GM19023 (cell line): ENCODE measurements around the gene ZNF629.

ENCODE experiments used
- ATAC-seq: cut with Tn5 transposase; IDR thresholded peaks from one replicate; pipeline ENCODE4 v1.9.1; 2021; ENCODE audit warnings: mild to moderate bottlenecking, moderate library complexity; ENCODE audit not compliant: unreplicated experiment

ZNF629 gene

DNA sequence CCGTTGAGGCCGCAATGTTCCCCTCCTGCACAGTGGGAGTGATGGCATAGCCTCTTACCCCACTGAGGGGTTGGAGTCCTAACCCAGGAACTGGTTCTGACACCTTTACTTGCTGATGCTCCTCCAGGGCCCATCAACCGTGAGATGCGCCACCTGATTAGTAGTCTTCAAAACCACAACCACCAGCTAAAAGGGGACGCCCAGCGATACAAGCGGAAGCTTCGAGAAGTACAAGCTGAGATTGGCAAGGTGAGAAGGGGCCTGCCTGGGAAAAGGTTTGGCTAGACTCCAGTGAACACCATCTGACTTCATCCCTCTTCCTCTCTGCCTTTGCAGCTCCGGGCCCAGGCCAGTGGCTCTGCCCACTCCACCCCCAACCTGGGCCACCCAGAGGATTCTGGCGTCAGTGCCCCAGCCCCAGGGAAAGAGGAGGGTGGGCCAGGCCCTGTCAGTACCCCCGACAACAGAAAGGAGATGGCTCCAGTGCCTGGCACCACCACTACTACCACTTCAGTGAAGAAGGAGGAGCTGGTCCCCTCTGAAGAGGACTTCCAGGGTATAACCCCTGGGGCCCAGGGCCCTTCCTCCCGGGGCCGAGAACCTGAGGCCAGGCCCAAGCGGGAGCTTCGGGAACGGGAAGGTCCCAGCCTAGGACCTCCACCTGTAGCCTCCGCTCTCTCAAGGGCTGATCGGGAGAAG lies 19.1 kb downstream of the ZNF629 start:
- no peak for ATAC-seq

- ATAC-seq = no peak
Measured at GRCh38 chr16:30766933-30767284, 20.1 kb downstream of the ZNF629 start.

GRCh38 chr16:30766206-30766932 lies 20.6 kb downstream of the ZNF629 start:
- no peak for ATAC-seq

GRCh38 chr16:30764816-30765465 lies 22.1 kb downstream of the ZNF629 start:
- ATAC-seq = no peak

GRCh38 chr16:30764086-30764485 lies 22.9 kb downstream of the ZNF629 start:
- ATAC-seq = no peak

GRCh38 chr16:30762991-30763725 lies 23.8 kb downstream of the ZNF629 start:
- ATAC-seq = no peak

GRCh38 chr16:30761928-30762902 lies 24.8 kb downstream of the ZNF629 start, which contains the start of the genes CFAP119 and RNF40:
Gene CFAP119, minus strand, starts transcription at chr16:30762062. Its CDS starts 314 bp downstream, at chr16:30761748.
Gene RNF40, plus strand, starts transcription at chr16:30762322. Its CDS starts 224 bp downstream, at chr16:30762546.
- peak; percentile 84 for ATAC-seq

DNA sequence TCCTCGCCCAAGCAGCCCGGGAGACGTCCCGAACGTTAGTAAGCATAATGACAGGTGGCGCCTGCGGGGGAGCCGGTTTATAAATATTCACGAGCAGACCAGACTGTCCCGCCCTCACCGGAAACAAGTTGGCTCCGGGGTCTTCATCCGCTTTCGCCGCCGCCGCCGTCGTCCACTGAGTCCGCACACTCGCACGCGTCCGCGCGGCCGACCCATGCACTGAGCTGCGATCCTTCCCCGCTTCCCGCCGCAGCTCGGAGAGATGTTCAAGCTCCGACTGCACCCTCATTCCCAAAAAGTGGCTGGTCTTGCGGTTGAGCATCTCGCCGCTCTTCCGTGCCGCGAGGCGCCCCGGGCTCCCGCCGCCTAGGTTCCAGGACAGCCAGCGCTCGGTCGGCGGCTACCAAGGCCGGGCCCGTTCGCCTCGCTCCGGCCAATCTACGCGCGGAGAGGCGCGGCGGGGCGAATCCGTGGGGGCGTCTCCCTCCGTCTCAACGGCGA lies 25.5 kb downstream of the ZNF629 start:
- ATAC-seq = peak; percentile 35

GRCh38 chr16:30760577-30761426 lies 26.2 kb downstream of the ZNF629 start:
- no peak for ATAC-seq

DNA sequence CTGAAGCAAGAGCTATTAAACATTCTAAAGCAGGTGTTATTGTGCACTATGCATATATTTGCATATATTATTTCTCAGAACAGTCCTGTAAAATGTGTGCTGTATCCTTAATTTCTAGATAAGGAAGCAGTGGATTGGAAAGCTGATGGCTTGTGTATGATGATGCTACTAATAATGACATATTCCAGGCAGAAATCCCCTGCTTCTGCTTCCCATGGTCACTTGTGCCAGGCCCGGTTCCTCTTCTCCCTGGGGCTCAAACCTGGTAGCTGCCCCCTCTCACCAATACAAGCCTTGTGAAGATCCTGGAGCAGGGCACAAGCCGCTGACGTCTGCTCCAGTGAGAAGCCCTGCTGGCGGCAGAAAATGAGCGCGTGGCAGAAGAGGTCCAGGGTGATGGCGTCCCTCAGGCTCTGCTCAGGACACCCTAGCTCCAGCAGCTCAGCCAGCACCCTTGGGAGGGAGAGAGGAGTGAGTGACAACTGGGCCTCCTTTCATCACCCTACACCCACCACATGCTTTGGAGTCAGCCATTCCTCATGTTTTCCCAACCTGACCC lies 26.9 kb downstream of the ZNF629 start:
- ATAC-seq = no peak

GRCh38 chr16:30758988-30759491 lies 28.0 kb downstream of the ZNF629 start:
- ATAC-seq = no peak

DNA sequence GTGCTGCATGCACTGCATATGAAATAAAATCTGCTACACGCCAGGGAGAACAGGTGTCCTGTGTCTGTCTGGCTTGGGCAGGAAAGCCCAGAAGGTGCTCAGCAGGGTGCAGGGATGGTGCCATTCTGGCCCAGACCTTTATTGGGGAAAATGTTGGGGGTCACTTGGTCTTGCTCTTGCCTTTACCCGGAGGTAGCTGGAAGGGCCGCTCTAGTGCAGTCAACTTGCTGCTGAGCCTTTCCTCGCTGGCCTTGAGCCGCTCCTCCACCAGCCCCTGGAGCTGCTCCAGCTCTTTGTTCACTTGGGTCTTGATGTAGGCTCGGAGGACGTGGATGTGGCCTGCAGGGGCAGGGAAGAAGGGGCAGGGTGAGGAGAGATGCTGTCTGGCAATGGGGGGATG lies 29.7 kb downstream of the ZNF629 start:
- ATAC-seq = no peak

GRCh38 chr16:30756781-30757100 lies 30.3 kb downstream of the ZNF629 start:
- no peak for ATAC-seq

- ATAC-seq = no peak
Measured at GRCh38 chr16:30755955-30756780, 30.8 kb downstream of the ZNF629 start.

DNA sequence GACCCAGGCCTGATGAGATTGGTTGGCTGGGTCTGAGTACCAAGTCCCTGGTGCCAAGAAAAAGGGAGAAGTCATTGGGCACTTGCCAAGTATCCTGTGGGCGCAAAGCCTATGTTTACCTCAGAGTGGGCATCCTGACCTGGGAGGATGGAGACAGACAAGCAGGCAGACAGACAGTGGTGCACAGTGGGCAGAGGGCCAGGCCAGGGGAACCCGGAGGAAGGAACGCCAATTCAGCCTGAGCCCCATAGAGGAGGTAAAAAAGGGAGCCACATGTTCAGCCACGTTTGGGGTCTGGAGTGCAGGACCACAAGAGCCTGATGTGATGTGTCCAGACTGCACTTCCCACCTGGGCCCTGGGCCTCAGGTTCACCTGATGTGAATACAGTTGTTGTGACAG lies 33.4 kb downstream of the ZNF629 start:
- no peak for ATAC-seq

DNA sequence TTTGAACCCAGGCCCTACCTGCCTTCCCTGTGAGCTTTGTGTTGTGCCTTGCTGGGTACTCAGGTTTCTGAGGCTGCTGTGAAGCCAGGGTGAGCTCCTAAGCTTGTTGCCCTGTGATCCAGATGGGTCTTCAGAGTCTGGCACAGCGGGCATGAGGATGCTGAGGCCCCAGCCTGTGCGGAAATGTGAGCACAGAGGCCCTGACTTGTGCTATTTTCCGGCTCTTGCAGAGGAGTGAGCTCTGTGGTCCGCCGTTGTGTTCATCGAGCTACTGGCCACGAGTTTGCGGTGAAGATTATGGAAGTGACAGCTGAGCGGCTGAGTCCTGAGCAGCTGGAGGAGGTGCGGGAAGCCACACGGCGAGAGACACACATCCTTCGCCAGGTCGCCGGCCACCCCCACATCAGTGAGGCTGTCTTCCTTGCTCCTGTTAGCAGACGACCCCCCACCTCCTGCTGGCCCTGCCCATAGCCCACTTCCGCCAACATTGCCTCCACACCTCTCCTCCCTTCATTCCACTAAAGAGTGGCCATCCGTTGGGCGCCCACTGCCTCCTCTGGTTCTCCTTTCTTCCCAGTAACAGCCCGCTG lies 36.0 kb downstream of the ZNF629 start:
- ATAC-seq = no peak

DNA sequence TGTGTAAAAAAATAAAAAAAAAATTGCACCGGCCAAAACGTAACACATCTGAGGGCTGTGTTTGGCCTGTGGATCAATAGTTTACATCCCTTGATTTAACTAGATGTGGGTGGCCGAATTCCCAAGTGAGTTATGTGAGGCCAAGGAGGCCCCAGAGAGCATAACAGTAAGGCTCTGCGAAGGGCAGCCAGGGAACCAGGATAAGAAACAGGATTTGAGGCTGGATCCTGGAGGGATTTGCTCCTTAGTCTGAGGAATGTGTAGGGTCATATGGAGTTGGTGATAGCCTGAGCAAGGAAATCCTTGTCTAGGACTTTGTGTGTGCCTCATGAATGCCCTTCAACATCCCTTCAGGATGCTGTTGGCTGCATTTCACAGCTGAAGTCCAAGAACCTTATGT lies 36.8 kb downstream of the ZNF629 start:
- no peak for ATAC-seq
